Measurements from ENCODE around the gene GRIN3A.

The GRIN3A gene

GRCh38 chr9:101601904-101602765, 136.3 kb downstream of the GRIN3A start:
- no peak overlapping the region for H2AFZ ChIP-seq (ENCODE audit: low read depth, low read length)
- no peak; the same call in 2 of the 3 replicates for ATAC-seq (ENCODE audit: insufficient read depth, low read depth)

GRCh38 chr9:101594796-101595195, 143.7 kb downstream of the GRIN3A start, which contains the start of gene PPP3R2:
Gene PPP3R2 (minus strand): TSS chr9:101594969. CDS start chr9:101594921, 48 bp downstream.
- H3K27me3 ChIP-seq (ENCODE audit: insufficient read depth, low read length, poor library complexity): no peaks in the 10 kb centered on the region
- no peak for TF ChIP-seq CTCF (IDR thresholded peaks at IDR 0.05; ENCODE audit: borderline replicate concordance, extremely low read depth, low read length, poor library complexity, severe bottlenecking)
- TF ChIP-seq EZH2 (IDR thresholded peaks at IDR 0.05; ENCODE audit: borderline replicate concordance, low read depth, low read length, severe bottlenecking): no peak

More at GRCh38 chr9:101601904-101602765, 136.3 kb downstream of the GRIN3A start:
- Histone ChIP-seq H3K36me3 (ENCODE audit: insufficient read depth, low read length) (no peaks in the 10 kb centered on the region), H4K20me1 (ENCODE audit: insufficient read depth, low read length) (no peaks in the 10 kb centered on the region), H3K4me1 (ENCODE audit: insufficient read depth, low read length) (no peaks in the 10 kb centered on the region), H3K9ac (ENCODE audit: low read depth, low read length) (no peak overlapping the region), H3K27me3 (ENCODE audit: insufficient read depth, low read length, poor library complexity) (no peaks in the 10 kb centered on the region), H3K4me3 (ENCODE audit: low read depth in 1 of 2, low read length in 2 of 2) (no peak overlapping the region), H3K27ac (ENCODE audit: low read length) (no peak overlapping the region), H3K79me2 (ENCODE audit: insufficient read depth, low read length) (no peaks in the 10 kb centered on the region), H3K4me2 (ENCODE audit: insufficient read depth, low read length) (no peak overlapping the region), H3K9me3 (ENCODE audit: insufficient read depth, low read length, severe bottlenecking) (no peaks in the 10 kb centered on the region)
- DNase-seq: peak; percentile 6
- TF ChIP-seq EZH2 (IDR thresholded peaks at IDR 0.05; ENCODE audit: borderline replicate concordance, low read depth, low read length, severe bottlenecking) (no peak), CTCF (IDR thresholded peaks at IDR 0.05; ENCODE audit: borderline replicate concordance, extremely low read depth, low read length, poor library complexity, severe bottlenecking) (peak; percentile 63)

GRCh38 chr9:101593345-101593744, 145.1 kb downstream of the GRIN3A start:
- Histone ChIP-seq H3K9ac (ENCODE audit: low read depth, low read length) (no peak overlapping the region), H3K4me1 (ENCODE audit: insufficient read depth, low read length) (no peaks in the 10 kb centered on the region), H4K20me1 (ENCODE audit: insufficient read depth, low read length) (no peaks in the 10 kb centered on the region), H3K27ac (ENCODE audit: low read length) (no peak overlapping the region), H3K79me2 (ENCODE audit: insufficient read depth, low read length) (no peaks in the 10 kb centered on the region), H2AFZ (ENCODE audit: low read depth, low read length) (no peak overlapping the region), H3K9me3 (ENCODE audit: insufficient read depth, low read length, severe bottlenecking) (no peaks in the 10 kb centered on the region), H3K27me3 (ENCODE audit: insufficient read depth, low read length, poor library complexity) (no peaks in the 10 kb centered on the region), H3K4me2 (ENCODE audit: insufficient read depth, low read length) (no peak overlapping the region), H3K36me3 (ENCODE audit: insufficient read depth, low read length) (no peaks in the 10 kb centered on the region), H3K4me3 (ENCODE audit: low read depth in 1 of 2, low read length in 2 of 2) (no peak overlapping the region)
- TF ChIP-seq CTCF (IDR thresholded peaks at IDR 0.05; ENCODE audit: borderline replicate concordance, extremely low read depth, low read length, poor library complexity, severe bottlenecking) (no peak), EZH2 (IDR thresholded peaks at IDR 0.05; ENCODE audit: borderline replicate concordance, low read depth, low read length, severe bottlenecking) (no peak)
- DNase-seq: no peak
- no peak for ATAC-seq (ENCODE audit: insufficient read depth, low read depth)

More at GRCh38 chr9:101594796-101595195, 143.7 kb downstream of the GRIN3A start, which contains the start of gene PPP3R2:
- Histone ChIP-seq H3K9me3 (ENCODE audit: insufficient read depth, low read length, severe bottlenecking) (no peaks in the 10 kb centered on the region), H3K79me2 (ENCODE audit: insufficient read depth, low read length) (no peaks in the 10 kb centered on the region), H2AFZ (ENCODE audit: low read depth, low read length) (no peak within 1 kb of the TSS), H3K9ac (ENCODE audit: low read depth, low read length) (no peak within 1 kb of the TSS), H4K20me1 (ENCODE audit: insufficient read depth, low read length) (no peaks in the 10 kb centered on the region), H3K4me1 (ENCODE audit: insufficient read depth, low read length) (no peaks in the 10 kb centered on the region), H3K27ac (ENCODE audit: low read length) (no peak within 1 kb of the TSS), H3K4me3 (ENCODE audit: low read depth in 1 of 2, low read length in 2 of 2) (no peak within 1 kb of the TSS), H3K36me3 (ENCODE audit: insufficient read depth, low read length) (no peaks in the 10 kb centered on the region), H3K4me2 (ENCODE audit: insufficient read depth, low read length) (no peak within 1 kb of the TSS)
- ATAC-seq (ENCODE audit: insufficient read depth, low read depth): no peak
- DNase-seq: no peak
